SK-N-SH (cell line): ENCODE data around the gene TAF6. TPM values are rescaled to one million over a fixed set of nuclear protein-coding genes. Genes with fewer than 3 reads are reported as not detected.

Source experiments
- CTCF ChIP-seq: fragments of 200-600 bp; sonication (generic); IDR thresholded peaks from 2 replicates; pipeline ENCODE4 v1.6.1; 2017; ENCODE audit warnings: antibody characterized with exemption, mild to moderate bottlenecking, moderate library complexity
- ELF1 ChIP-seq: IDR thresholded peaks from 2 replicates; pipeline ENCODE4 v1.4.0; 2012
- EP300 ChIP-seq, 2 experiments: IDR thresholded peaks; 2 replicates each; pipeline versions ENCODE4 v1.4.0 to v1.6.1; 2012; ENCODE audit warnings: borderline replicate concordance in 1 of 2, low read depth in 1 of 2, low read length in 1 of 2
- FOXJ3 ChIP-seq: sonication (generic); formaldehyde crosslinking; IDR thresholded peaks from 2 replicates; pipeline ENCODE4 v1.5.1; 2020; ENCODE audit warnings: mild to moderate bottlenecking, missing genetic modification reagents
- GABPA ChIP-seq: IDR thresholded peaks from 2 replicates; pipeline ENCODE4 v1.4.0; 2012; ENCODE audit warnings: low read depth, mild to moderate bottlenecking
- IRF3 ChIP-seq: fragments of 150-350 bp; IDR thresholded peaks from 2 replicates; pipeline ENCODE4 v1.6.1; 2016; ENCODE audit warnings: mild to moderate bottlenecking, low read depth, low read length
- MAX ChIP-seq: IDR thresholded peaks from 2 replicates; pipeline ENCODE4 v1.4.0; 2012; ENCODE audit warnings: low read depth
- MEF2A ChIP-seq: IDR thresholded peaks from 2 replicates; pipeline ENCODE4 v1.4.0; 2012; ENCODE audit warnings: low read depth, borderline replicate concordance
- NFIC ChIP-seq: IDR thresholded peaks from 2 replicates; pipeline ENCODE4 v1.4.0; 2012; ENCODE audit warnings: borderline replicate concordance
- PBX3 ChIP-seq: IDR thresholded peaks from 2 replicates; pipeline ENCODE4; 2012
- POLR2AphosphoS5 ChIP-seq: IDR thresholded peaks from 2 replicates; pipeline ENCODE4 v1.6.1; 2012; ENCODE audit warnings: low read depth, low read length
- RAD21 ChIP-seq: IDR thresholded peaks from 2 replicates; pipeline ENCODE4 v1.6.1; 2012; ENCODE audit warnings: mild to moderate bottlenecking, low read length
- TAF1 ChIP-seq: IDR thresholded peaks from 2 replicates; pipeline ENCODE4 v1.6.1; 2012; ENCODE audit warnings: low read depth, mild to moderate bottlenecking, low read length, moderate library complexity, borderline replicate concordance
- TCF12 ChIP-seq: IDR thresholded peaks from 2 replicates; pipeline ENCODE4 v1.4.0; 2012
- USF2 ChIP-seq: fragments of 150-350 bp; IDR thresholded peaks from 2 replicates; pipeline ENCODE4 v1.6.1; 2017; ENCODE audit warnings: antibody characterized with exemption, low read length, low read depth, borderline replicate concordance
- ZBTB33 ChIP-seq: IDR thresholded peaks from 2 replicates; pipeline ENCODE4 v1.4.0; 2012; ENCODE audit warnings: low read depth, borderline replicate concordance
- polyA plus RNA-seq, 3 experiments: library from polyadenylated mRNA; depleted of rRNA; stranded (reverse); fragments of >200 nt; gene quantifications; 2 replicates each; pipeline ENCODE4 v1.2.3, GENCODE V29; 2012

TAF6 gene
- polyA plus RNA-seq, 1 of the 3 experiments (the other 2 are of a cell fraction) = 70.5 TPM

- TF ChIP-seq GABPA = peak; percentile 50; the same call in 1 of the 2 replicates
- no peak for TF ChIP-seq NFIC
- TF ChIP-seq MAX = peak; percentile 84
- no peak; the same call in 1 of the 2 replicates for TF ChIP-seq ZBTB33
- no peak for TF ChIP-seq CTCF
- no peak for TF ChIP-seq IRF3
- peak in 1 of 2 experiments; percentile 51; a peak in 1 of 4 replicates for TF ChIP-seq EP300 (IDR thresholded peaks at IDR 0.05; ENCODE audit: borderline replicate concordance in 1 of 2, low read depth in 1 of 2, low read length in 1 of 2)
- no peak for TF ChIP-seq MEF2A
- TF ChIP-seq TCF12 = peak; percentile 50; the same call in 1 of the 2 replicates
- no peak for TF ChIP-seq RAD21
- TF ChIP-seq USF2 = no peak
- peak; percentile 86 for TF ChIP-seq TAF1
- peak; percentile 98 for TF ChIP-seq POLR2AphosphoS5
- peak; percentile 58; the same call in 1 of the 2 replicates for TF ChIP-seq PBX3
- 0 out of 2 replicates have a peak, but pooled peaks have one; percentile 15 for TF ChIP-seq ELF1
- no peak for TF ChIP-seq FOXJ3 (CRISPR knock-in tag)
These were observed 8.0 kb upstream of the TAF6 start, which contains the start of gene MBLAC1 (continued) for GRCh38 chr7:100126931-100127865.
